GM12878 (cell line): Measurements from ENCODE around the gene YTHDF1. TPM values are rescaled to one million over a fixed set of nuclear protein-coding genes. Genes with fewer than 3 reads are reported as not detected.

ENCODE experiments used
- ATAC-seq: fragments of 200-7000 bp; cut with Tn5 transposase; 3 replicates; pipeline ENCODE4 v1.9.1; 2020; ENCODE audit warnings: mild to moderate bottlenecking, moderate library complexity
- BruUV-seq: library from RNA; stranded (reverse); fragments of 400-500 nt; replicated peaks from 2 replicates; lab custom pipeline; 2021; lab: Mats Ljungman, UMichigan
- CTCF ChIA-PET: fragments of 300-600 bp; sonication (Branson Sonifier 250); formaldehyde crosslinking; extraction: SDS; loops from one replicate; lab custom pipeline; 2021; ENCODE audit warnings: inconsistent platforms; lab: Yijun Ruan, JAX
- POLR2A ChIA-PET: fragments of 350-600 bp; formaldehyde crosslinking; extraction: SDS; loops from one replicate; lab custom pipeline; 2021; ENCODE audit warnings: inconsistent platforms; lab: Charles Lee
- RAD21 ChIA-PET: fragments of 300-600 bp; sonication (Branson Sonifier 250); formaldehyde crosslinking; loops from one replicate; lab custom pipeline; 2023; ENCODE audit warnings: antibody characterized with exemption; ENCODE audit not compliant: unreplicated experiment; lab: Charles Lee
- SMC1A ChIA-PET: fragments of 300-600 bp; sonication (Branson Sonifier 250); formaldehyde crosslinking; loops from one replicate; lab custom pipeline; 2023; ENCODE audit not compliant: unreplicated experiment, uncharacterized antibody; lab: Charles Lee
- DNase-seq: peaks from one replicate; pipeline ENCODE4 v3.0.0-alpha.2; 2011; ENCODE audit warnings: low read depth, low spot score
- FAIRE-seq: peaks from 3 replicates; lab custom pipeline; 2011; peaks lifted over from hg19 to GRCh38; lab: Jason Lieb, UNC
- H2AFZ ChIP-seq: 2 replicates; pipeline ENCODE4 v1.6.0; 2011; ENCODE audit warnings: low read depth, low read length, control low read depth; ENCODE audit not compliant: control insufficient read depth
- H3K27ac ChIP-seq: 2 replicates; pipeline ENCODE4 v1.5.1; 2011; ENCODE audit warnings: control low read depth; ENCODE audit not compliant: control insufficient read depth, insufficient read depth
- H3K27me3 ChIP-seq, 2 experiments: replicated peaks in 1 of 2; 2 replicates each; pipeline versions ENCODE4 v1.6.0 to v1.6.1; 2011; ENCODE audit warnings: low read length in 1 of 2; ENCODE audit not compliant: control insufficient read depth in 2 of 2, insufficient read depth in 2 of 2
- H3K36me3 ChIP-seq, 2 experiments: 2 replicates each; pipeline ENCODE4 v1.5.1; 2011; ENCODE audit warnings: low read length in 1 of 2; ENCODE audit not compliant: control insufficient read depth in 2 of 2, insufficient read depth in 2 of 2
- H3K4me1 ChIP-seq: 2 replicates; pipeline ENCODE4 v1.6.1; 2011; ENCODE audit warnings: mild to moderate bottlenecking, low read length, moderate library complexity, mixed read lengths; ENCODE audit not compliant: control insufficient read depth, insufficient read depth
- H3K4me2 ChIP-seq: 2 replicates; pipeline ENCODE4 v1.6.0; 2011; ENCODE audit warnings: control low read depth; ENCODE audit not compliant: control insufficient read depth, insufficient read depth
- H3K4me3 ChIP-seq: fragments of 200-600 bp; sonication (generic); 2 replicates; pipeline ENCODE4 v1.5.1; 2016
- H3K79me2 ChIP-seq: 2 replicates; pipeline ENCODE4 v1.6.0; 2011; ENCODE audit warnings: low read length; ENCODE audit not compliant: control insufficient read depth, insufficient read depth
- H3K9ac ChIP-seq: 2 replicates; pipeline ENCODE4 v1.8.0; 2011; ENCODE audit warnings: low read length, control low read depth, mixed read lengths; ENCODE audit not compliant: control insufficient read depth, insufficient read depth
- H3K9me3 ChIP-seq: replicated peaks from 3 replicates; pipeline ENCODE4 v1.5.1; 2011; ENCODE audit warnings: mild to moderate bottlenecking, low read length; ENCODE audit not compliant: control insufficient read depth, insufficient read depth
- H4K20me1 ChIP-seq: 2 replicates; pipeline ENCODE4 v1.6.0; 2011; ENCODE audit not compliant: control insufficient read depth, insufficient read depth
- CTCF ChIP-seq, 3 experiments: IDR thresholded peaks in 2 of 3; conservative IDR thresholded peaks in 1 of 3; 2 replicates each; pipeline ENCODE4 v1.5.1; 2011; ENCODE audit warnings: low read depth in 3 of 3, low read length in 3 of 3, mild to moderate bottlenecking in 3 of 3, control low read depth in 2 of 3, moderate library complexity in 2 of 3, inconsistent platforms in 1 of 3, mixed read lengths in 1 of 3; ENCODE audit not compliant: control insufficient read depth in 2 of 3, insufficient read depth in 1 of 3; ENCODE audit errors: extremely low read depth in 1 of 3
- NFIC ChIP-seq: IDR thresholded peaks from 2 replicates; pipeline ENCODE4 v1.6.1; 2012; ENCODE audit warnings: low read depth, mild to moderate bottlenecking, inconsistent platforms, low read length, moderate library complexity
- ZNF207 ChIP-seq: fragments of 450-650 bp; IDR thresholded peaks from 2 replicates; pipeline ENCODE4 v1.6.1; 2014; ENCODE audit warnings: antibody characterized with exemption, mild to moderate bottlenecking, borderline replicate concordance
- WGBS: methylation state at CpG from one replicate; pipeline ENCODE4 v1.1.6; 2016; ENCODE audit warnings: low lambda C conversion rate; ENCODE audit not compliant: insufficient replicate concordance, insufficient coverage; ENCODE audit errors: missing lambda C conversion rate; 5-methylcytosine and 5-hydroxymethylcytosine counted together
- in situ Hi-C: fragments of 300-500 bp; cut with MboI; formaldehyde crosslinking; loops from 9 replicates; pipeline ENCODE4 v1.14.3; 2018; ENCODE audit warnings: mixed read lengths
- intact Hi-C: fragments of 100-400 bp; cut with micrococcal nuclease; formaldehyde crosslinking; loops from one replicate; pipeline ENCODE4 v1.14.2; 2022; ENCODE audit not compliant: unreplicated experiment
- polyA plus RNA-seq, 11 experiments: library from polyadenylated mRNA; depleted of rRNA in 4 of 11; unstranded in 6 of 11; stranded (reverse) in 5 of 11; fragments of >200 nt; fragmentation: Nextera tagmentation in 4 of 11; fragmentation: Illumina TruSeq in 1 of 11; extraction: Ambion mirVana in 4 of 11; extraction: Trizol in 1 of 11; gene quantifications; 1 replicate in 1 of 11; 2 replicates in 10 of 11; pipeline versions ENCODE4 v1.2.1 to v1.2.3, GENCODE V29; 2011 to 2016; ENCODE audit warnings: inconsistent platforms in 2 of 11, missing spikeins in 2 of 11, low read depth in 1 of 11
- total RNA-seq, 4 experiments: library from RNA; depleted of rRNA in 3 of 4; stranded (reverse); fragments of >200 nt in 3 of 4; fragmentation: Illumina TruSeq in 1 of 4; extraction: Trizol in 1 of 4; gene quantifications; 2 replicates each; pipeline versions ENCODE4 v1.2.1 to v1.2.3, GENCODE V29; 2013 to 2021

The YTHDF1 gene
- total and polyA plus RNA-seq, 10 of the 15 experiments (the other 5 are each of a cell fraction or from before 2014, with no cell fraction given), result 4.6 to 37.8 (median 20.5) TPM

GRCh38 chr20:63172726-63173125 lies 43.2 kb downstream of the YTHDF1 start (continued):
- TF ChIP-seq CTCF (IDR thresholded peaks at IDR 0.05 in 2 of 3, conservative IDR thresholded peaks at IDR 0.05 in 1 of 3; ENCODE audit: control insufficient read depth in 2 of 3, extremely low read depth in 1 of 3, insufficient read depth in 1 of 3, low read depth in 3 of 3, low read length in 3 of 3), result peak; percentile 27 to 42 (median 41); a peak in 4 of 6 replicates

GRCh38 chr20:63171991-63172390 lies 43.9 kb downstream of the YTHDF1 start:
- ChIA-PET RAD21 (interaction anchor here (0.5 to 1.5 kb wide), 2 partner anchors 163 to 349 kb away, joined by 3 read pairs; no protein-coding TSS in a partner anchor), POLR2A (no interaction called here), CTCF (interaction anchor here (1.5 to 1.6 kb wide), 2 partner anchors 117 to 199 kb away, joined by 3 to 7 read pairs; no protein-coding TSS in a partner anchor), SMC1A (interaction anchor here (0.9 to 1.0 kb wide), 2 partner anchors 10 to 163 kb away, joined by 3 read pairs; no protein-coding TSS in a partner anchor)
- intact Hi-C loops (no loop called here), in situ Hi-C loops (no loop called here)
- peaks cover 15 to 18% of the 10 kb centered on the region in 2 experiments for H3K27me3 ChIP-seq
- no peak overlapping the region for H3K4me3 ChIP-seq
- no peak for ATAC-seq
- no peaks in the 10 kb centered on the region for H3K36me3 ChIP-seq
- no peak overlapping the region for H3K4me2 ChIP-seq
- DNase-seq, result no peak
- no peak overlapping the region for H2AFZ ChIP-seq
- no TSS peak for BruUV-seq
- H3K27ac ChIP-seq, result no peak overlapping the region
- no peaks in the 10 kb centered on the region for H3K9me3 ChIP-seq
- WGBS, result 6% methylated on average over 5 of the region's 5 CpGs
- no peak overlapping the region for H3K9ac ChIP-seq
- H4K20me1 ChIP-seq, result no peaks in the 10 kb centered on the region
- no peak for FAIRE-seq
- TF ChIP-seq ZNF207 (no peak), NFIC (no peak)
- H3K4me1 ChIP-seq, result no peaks in the 10 kb centered on the region
- H3K79me2 ChIP-seq, result no peaks in the 10 kb centered on the region
